GM13977 (cell line): ENCODE measurements around the gene FSCN2.

ENCODE experiments used
- DNase-seq: peaks from one replicate; pipeline ENCODE4 v3.0.0; 2012; ENCODE audit warnings: low spot score
- in situ Hi-C: fragments of 300-500 bp; cut with MboI; formaldehyde crosslinking; loops from one replicate; pipeline ENCODE4 v1.12.0; 2022; ENCODE audit warnings: low sequenced_read_pairs, low pct_unique_long_range_greater_than_20kb, mixed read lengths, inconsistent platforms; ENCODE audit not compliant: unreplicated experiment
- TF ChIP-seq, protein P1 (sequence below): IDR thresholded peaks from 2 replicates; pipeline ENCODE4 v1.5.1; 2012; ENCODE audit warnings: mild to moderate bottlenecking, control low read depth; ENCODE audit not compliant: insufficient read depth; ENCODE audit errors: extremely low read depth, missing control alignments

FSCN2 gene

DNA sequence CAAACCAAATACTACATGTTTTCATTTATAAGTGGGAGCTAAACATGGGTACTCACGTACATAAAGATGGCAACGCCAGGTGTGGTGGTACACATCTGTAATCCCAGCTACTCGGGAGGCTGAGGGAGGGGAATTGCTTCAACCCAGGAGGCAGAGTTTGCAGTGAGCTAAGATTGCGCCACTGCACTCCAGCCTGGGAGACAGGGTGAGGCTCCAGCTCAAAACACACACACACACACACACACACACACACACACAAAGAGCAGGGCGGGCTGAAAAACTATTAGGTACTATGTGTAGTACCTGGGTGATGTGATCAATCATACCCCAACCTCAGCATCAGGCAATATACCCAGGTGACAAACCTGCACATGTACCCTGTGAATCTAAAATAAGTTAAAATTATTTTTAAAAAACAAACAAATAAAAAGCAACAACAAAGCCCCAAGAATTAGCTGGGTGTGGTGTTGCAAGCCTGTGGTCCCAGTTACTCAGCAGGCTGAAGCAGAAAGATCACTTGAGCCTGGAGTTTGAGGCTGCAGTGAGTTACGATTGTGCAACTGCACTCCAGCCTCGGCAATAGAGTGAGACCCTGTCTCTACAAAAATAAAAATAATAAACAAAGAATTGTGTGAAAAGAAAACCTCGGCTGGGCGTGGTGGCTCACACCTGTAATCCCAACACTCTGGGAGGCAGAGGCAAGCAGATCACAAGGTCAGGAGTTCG lies 35.8 kb downstream of the FSCN2 start:
- no peak for DNase-seq
- in situ Hi-C loops = no loop called here

DNA sequence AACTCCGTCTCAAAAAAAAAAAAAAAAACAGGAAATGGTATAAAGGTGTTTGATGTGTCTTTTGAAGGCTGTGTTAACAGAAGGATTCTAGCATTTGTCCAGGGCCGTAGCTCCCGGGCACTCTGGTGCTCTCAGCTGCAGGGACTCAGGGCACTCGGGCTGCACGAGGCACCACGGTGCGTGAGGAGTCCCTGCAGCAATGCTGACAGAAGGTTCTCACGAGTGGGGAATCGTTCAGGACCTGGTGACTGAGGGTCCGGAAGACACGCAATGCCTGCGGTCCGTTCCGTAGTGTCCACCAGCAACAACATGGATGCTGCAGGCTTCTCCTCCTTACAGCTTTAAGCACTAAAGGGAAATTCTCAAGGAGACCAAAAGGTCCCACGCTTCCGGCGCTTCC lies 36.6 kb downstream of the FSCN2 start:
- in situ Hi-C loops = no loop called here
- TF ChIP-seq, protein P1, sequence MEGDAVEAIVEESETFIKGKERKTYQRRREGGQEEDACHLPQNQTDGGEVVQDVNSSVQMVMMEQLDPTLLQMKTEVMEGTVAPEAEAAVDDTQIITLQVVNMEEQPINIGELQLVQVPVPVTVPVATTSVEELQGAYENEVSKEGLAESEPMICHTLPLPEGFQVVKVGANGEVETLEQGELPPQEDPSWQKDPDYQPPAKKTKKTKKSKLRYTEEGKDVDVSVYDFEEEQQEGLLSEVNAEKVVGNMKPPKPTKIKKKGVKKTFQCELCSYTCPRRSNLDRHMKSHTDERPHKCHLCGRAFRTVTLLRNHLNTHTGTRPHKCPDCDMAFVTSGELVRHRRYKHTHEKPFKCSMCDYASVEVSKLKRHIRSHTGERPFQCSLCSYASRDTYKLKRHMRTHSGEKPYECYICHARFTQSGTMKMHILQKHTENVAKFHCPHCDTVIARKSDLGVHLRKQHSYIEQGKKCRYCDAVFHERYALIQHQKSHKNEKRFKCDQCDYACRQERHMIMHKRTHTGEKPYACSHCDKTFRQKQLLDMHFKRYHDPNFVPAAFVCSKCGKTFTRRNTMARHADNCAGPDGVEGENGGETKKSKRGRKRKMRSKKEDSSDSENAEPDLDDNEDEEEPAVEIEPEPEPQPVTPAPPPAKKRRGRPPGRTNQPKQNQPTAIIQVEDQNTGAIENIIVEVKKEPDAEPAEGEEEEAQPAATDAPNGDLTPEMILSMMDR = no peak
- no peak for DNase-seq

More for the DNA sequence above, 35.8 kb downstream of the FSCN2 start:
- TF ChIP-seq, protein P1 = no peak

DNA sequence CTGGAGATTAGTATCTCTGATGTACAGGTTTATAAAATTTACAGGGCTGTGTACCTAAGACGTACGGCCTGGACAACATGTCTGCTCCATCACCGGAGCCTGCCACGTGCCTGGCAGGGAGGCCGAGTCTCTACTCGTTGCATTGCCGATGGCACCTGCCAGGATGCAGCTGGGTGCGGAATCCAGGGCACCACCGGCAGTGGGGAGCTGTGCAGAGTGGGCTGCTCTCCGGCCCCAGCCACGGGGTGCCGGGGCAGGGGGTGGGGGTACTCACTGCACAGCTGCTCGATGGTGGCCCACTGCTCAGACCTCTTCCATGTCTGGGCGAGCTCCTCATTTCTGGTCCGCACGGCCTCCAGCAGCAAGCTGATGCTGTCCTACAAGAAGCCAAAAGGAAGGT lies 37.1 kb downstream of the FSCN2 start:
- in situ Hi-C loops = no loop called here
- TF ChIP-seq, protein P1 = no peak
- DNase-seq = no peak

DNA sequence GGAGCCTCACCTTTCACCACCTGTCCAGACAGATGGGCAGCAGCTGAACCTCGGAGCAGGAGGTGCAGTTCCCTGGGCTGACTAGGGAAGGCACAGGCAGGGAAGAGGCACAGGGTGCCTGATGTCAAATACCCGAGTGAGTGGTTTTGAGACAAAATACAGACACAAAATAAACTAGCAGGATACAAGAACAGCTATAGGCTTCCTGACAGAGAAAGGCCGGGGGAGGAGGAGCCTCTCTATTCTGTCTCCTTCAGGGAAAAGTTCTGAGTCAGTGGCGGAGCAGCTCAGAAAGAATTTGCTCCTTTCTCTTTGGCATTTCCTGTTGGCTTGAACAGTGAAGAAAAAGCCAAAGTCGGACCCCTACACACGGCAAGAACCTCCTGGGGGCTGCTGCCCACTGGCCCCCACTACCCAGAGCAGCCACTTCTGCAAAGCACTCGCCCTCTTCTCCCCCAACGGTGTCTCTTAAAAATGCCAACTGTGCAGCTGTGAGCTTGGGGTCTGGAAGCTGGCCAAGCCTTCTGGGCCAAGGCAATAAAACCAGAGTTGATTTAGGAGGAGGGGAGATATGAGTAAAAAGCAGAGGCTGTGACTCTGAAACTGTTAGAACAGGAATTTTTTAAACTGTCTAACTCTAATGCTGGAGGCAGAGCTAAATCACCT lies 38.4 kb downstream of the FSCN2 start:
- in situ Hi-C loops = no loop called here
- no peak for DNase-seq
- TF ChIP-seq, protein P1 = no peak

DNA sequence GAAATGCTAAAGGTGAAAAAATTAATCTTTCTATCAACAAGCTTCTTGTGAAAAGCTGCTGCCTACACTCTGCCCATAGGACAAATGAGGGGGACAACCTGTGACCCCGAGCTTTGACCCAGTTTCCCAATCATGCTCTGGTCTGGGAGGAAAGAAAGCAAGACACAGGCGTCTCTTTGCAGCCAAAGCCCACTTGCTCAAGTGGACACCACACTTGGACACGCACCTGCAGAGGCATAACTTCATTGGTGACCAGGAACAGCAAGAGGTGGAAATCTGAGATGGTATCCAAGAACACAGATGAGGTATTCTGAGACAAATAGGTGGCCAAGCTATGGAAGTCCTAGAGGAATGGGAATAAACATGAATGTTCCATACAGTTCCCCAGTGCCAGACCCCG lies 39.0 kb downstream of the FSCN2 start:
- no peak for DNase-seq
- TF ChIP-seq, protein P1 = no peak
- in situ Hi-C loops = no loop called here

DNA sequence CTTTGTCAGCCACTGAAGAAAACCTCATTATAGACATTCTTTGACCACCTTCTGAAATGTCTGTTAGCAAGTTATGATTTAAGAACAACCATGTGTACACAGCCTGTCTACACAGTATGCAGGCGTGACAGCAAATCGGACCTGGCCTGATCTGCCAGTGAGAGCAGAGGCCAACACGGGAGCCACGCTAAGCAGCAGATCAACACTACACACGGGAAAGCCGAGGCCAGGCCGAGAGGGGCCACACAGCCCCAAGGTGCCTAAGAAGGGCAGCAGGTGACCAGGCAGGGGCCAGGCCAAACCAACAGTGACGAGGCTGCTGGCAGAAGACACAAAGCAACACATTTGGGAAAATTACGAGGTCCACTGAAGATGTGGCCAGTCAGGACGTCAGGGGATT lies 40.2 kb downstream of the FSCN2 start:
- in situ Hi-C loops = no loop called here

More for the DNA sequence above, 40.2 kb downstream of the FSCN2 start:
- TF ChIP-seq, protein P1 = no peak
- DNase-seq = no peak
